NCI-H526 (cell line): ENCODE data around the gene CREM.
"Not testable (repeated sequence)": the region's sequence is repeated elsewhere in the genome, so short reads cannot be mapped to it uniquely, and the experiment has no call there.

Experiments
- DNase-seq, 2 experiments: peaks; one replicate each; lab custom pipeline; 2025; lab: John Stamatoyannopoulos, UW

Gene CREM

DNA sequence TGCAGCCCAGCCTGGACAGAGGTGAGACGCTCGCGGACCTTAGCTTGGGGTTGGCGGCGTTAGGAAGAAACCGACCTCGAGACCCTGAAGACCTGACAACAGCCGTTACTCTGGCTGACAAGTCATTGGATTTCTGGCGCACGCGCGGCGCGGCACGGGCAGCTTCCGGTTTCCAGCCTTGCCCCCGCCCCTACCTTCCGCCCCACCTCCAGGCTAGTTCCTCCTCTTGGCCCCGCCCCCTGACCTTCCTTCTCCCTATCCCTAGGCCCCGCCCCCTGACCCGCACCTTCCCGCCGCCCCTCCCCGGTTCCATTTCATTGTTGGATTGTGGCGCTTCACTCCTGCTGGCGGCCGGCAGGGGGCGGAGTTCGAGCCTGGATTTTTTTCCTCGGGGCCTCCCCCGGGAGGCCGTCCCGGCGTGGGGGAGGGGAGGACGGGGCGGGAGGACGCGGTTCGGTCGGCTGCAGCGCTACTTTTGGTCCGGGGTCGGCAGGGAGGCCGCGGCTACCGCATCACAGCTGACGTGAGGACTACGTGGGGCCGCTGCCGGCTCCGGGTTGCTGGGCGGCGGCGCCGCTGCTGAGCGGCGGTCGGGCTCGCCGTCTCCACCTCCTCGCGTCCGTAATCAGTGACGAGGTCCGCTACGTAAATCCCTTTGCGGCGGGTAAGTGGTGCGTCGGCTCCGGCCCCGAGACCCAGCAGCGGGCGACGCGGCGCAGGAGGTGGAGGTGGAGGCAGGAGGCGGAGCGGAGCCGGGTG, at the start of gene CREM:
TSS of gene CREM (plus strand) at position 317 of the 759 bp plus-strand sequence. CDS start 10,990 bp downstream, outside the sequence.
- peak; percentile 67 to 98 for DNase-seq

DNA sequence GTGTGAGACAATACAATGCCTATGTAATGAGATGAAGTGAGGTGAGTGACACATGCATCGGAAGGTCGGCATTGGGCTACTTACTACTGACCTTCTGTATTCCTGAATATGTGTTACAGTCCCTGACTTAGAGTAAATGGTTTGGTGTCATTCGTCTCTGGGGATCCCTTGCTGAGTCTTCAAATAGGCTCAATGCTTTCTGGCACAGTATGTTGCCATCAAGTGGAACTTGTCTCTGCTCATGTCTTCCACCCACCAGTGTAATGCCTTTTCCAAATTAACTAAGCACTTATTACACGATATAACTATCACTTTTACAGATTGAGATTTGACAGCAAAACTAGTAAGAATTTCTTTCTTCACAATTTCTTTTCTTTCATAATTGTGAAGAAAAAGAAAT, 47.4 kb upstream of the CREM start:
- DNase-seq = no peak

DNA sequence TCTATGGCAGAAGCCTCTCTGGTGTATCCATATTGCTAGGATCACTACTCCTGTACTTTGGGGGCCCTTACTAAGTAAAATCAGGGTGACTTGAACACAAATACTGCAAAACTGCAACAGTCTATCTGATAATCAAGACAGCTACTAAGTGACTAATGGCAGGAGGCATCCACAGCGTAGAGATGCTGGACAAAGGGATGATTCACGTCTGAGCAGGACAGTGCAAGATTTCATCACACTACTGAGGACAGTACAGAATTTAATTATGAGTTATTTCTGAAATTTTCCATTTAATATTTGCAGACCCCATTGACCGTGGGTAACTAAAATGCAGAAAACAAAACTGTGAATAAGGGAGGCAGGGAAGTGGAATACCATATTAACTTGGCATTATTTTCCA, 46.9 kb upstream of the CREM start:
- no peak for DNase-seq

DNA sequence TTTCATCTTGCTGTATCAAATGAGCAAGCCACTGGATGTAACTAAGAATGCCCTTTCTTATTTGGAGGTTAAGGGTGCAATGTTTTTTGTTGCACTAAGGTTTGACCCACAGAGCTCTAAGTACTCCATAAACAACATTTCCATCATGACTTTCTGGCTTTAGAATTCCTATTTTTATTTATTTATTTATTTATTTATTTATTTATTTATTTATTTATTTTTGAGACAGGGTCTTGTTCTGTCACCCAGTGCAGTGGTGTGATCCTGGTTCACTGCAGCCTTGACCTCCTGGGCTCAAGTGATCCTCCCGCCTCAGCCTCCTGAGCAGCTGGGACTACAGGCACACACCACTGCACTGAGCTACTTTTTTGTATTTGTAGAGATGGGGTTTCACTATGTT, 46.4 kb upstream of the CREM start:
- DNase-seq = not testable (repeated sequence)

DNA sequence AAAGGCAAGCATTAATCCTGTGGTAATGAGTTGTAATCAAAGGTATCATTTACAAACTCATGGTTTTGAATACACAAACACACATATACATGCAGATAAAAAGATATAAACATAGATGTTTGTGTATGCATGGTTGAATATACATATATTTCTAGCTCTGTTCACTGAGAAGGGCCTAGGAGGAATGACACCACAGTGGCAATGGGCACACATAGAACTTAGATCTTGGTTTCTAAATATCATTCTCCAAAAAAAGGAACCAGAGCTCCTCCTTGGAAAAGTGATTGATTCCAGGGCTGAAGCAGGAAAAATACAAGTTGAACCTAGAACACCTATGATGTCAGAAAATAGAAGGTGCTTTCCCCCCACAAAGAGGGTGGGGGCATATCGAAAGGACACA, 43.4 kb upstream of the CREM start:
- no peak for DNase-seq

DNA sequence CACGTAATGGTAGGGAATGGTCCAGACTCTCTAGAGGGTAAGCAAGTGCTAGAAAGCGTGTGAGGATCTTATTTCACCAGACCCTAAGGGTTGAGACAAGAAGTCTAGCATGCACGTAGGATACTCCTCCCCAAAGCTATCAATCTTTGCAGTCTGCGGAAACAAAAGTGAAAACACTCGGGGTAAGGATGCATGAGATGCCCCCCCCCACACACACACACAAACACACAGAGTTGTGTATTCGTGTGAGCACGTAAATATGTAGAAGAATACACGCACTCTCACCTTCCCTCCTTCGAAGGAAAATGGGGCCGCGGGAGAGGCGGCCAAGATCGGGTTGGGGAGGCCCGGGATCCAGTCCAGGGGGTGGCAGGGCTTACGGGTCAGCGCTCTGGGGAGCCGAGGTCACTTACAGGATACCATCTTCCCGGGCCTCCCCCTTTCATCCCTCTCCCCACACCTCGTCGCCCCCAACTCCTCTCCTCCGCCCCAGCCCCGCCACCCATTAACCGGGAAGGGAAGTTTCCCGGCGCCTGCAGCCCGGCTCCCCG, 37.0 kb upstream of the CREM start:
- peak; percentile 23 to 39 for DNase-seq

DNA sequence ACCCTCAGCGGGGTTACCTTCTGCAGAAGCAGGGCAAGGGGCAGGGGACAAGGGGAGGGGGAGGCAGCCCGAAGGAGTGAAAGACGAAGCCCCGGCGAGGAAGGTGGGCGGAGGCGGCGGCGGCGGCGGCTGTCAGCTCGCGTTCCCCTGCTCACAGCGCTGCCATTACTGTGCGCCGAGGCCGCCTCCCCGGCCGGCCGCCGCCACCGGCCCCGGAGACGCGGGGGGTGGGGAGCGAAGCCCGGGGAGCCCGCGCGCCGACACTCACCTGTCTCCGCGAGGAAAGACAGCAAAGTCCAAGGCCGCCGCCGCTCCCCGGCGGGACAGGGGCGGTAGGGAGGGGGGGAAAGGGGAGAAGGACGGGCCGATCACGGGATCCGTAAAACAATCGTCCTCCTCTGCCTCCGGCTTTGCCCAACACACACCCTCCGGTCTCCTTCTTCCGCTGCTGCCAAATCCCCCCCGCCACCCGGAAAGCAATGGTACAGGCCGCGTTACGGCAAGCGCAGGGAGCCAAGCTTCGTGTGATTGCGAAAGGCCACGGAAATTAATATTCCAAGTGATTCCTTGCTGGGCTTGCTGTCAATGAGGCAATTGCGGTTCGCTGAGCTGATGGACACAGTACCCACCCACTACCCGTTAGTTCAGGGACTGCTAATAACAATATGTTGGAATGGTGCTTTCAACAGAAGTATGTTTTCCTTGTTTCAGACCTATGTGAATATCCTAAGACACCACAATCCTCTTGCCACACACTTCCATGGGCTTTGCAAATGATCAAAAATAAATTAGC, 36.3 kb upstream of the CREM start, which contains the start of gene CUL2:
TSS of gene CUL2 (minus strand) at position 180 of the 793 bp plus-strand sequence. CDS start 19,024 bp downstream, outside the sequence.
- peak; percentile 75 to 88 for DNase-seq

DNA sequence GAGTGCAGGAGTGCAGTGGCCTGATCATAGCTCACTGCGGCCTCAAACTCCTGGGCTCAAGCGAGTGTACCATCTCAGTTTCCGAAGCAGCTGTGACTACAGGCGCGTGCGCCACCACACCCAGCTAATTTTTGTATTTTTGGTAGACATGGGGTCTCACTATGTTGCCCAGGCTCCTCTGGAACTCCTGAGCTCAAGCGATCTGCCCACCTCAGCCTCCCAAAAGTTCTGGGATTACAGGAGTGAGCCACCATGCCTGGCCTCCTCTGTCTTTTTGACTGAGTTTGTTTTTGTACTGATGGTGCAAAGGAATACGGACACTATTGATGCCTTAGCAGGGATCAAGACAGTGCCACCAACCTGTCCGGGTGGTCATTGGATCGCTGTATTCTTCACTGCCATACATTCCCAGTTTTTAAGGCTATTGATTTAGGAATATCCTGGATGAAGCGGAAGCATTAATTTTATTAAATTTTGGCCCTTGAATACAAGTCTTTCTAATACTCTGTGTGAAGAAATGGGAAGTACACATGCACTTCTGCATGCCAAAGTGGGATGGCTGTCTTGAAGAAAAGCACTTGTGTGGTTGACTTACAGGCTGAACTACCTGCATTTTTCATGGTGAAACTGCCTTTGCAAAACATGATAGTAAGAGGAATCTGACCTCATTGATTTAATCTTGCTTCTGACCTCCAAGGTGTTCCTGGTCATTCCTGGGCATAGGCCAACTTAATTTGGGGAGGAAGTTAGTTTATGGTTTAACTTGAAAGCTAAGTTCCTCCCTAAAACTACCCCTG, 34.5 kb upstream of the CREM start:
- no peak for DNase-seq

DNA sequence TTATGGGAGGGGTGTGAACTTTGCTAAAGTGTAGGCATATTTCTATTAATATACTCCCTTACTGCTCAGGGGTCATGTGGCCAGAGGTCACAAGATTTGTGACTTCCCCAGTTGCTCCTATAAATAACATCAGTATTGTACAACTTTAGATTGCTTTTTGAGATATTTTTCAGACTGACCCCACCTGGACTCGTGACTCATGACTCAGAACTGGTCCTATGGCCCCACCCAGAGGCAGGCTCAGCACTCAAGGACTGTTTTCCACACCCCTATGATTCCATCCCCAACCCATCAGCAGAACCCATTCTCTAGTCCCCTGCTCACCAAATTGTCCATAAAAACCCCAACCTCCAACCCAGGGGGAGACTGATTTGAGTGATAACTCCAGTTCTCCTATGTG, 33.8 kb upstream of the CREM start:
- no peak for DNase-seq

DNA sequence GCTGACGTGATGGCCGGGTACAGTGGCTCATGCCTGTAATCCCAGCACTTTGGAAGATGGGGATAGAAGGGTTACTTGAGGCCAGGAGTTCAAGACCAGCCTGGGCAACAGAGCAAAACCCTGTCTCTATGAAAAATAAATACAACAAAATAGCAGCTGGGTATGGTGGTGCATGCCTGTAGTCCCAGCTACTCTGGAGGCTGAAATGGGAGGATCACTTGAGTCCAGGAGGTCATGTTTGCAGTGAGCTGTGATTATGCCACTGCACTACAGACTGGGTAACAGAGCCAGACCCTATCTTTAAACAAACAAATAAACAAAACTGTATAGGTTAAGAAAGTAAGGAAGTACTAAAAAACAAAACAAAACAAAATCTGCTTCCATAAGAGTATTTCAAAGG, 30.3 kb upstream of the CREM start:
- no peak for DNase-seq

DNA sequence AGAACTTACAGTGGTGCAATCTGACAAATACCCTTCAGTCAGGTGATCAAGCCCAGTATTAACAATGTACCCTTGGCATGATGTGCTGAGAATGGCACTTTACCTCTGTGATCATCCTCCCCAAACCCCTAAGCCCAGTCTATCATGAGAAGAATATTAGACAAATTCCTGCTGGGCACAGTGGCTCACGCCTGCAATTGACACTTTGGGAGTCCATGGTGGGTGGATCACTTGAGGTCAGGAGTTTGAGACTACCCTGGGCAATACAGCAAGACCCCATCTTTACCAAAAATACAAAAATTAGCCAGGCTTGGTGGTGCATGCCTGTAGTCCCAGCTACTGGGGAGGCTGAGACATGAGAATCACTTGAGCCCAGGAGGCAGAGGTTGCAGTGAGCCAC, 29.1 kb upstream of the CREM start:
- DNase-seq = no peak

DNA sequence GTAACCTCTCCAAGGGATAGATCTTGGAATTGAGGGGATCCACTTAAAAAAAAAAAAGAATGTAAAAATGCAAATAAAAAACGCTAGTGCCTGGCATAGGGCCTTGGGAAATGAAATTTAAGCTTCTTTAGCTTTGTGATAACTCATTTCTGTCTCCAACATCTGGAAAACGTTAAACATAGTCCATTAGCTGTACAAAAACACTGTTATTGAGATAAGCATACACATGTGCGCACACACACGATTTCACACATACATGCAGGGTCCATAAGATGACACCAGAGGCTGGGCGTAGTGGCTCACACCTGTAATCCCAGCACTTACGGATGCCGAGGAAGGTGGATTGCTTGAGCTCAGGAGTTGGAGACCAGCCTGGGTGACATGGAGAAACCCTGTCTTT, 22.8 kb upstream of the CREM start:
- DNase-seq = no peak

DNA sequence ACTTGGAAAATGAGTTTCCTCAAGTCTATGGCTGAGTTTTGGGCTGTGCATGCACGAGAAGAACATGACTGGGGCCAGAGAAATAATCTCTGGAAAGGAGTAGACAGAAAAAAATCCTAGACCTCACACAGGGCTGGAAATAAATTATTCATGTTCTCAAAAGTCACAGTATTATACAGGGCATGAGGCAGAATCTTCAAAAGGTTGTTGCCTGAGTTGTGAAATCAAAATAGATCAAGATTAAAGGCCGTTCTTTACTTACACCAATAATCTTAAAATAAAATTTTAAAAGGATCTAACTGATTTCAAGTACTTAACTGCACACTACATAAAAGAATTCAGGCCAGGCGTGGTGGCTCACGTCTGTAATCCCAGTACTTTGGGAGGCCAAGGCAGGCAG, 14.1 kb upstream of the CREM start:
- no peak for DNase-seq

DNA sequence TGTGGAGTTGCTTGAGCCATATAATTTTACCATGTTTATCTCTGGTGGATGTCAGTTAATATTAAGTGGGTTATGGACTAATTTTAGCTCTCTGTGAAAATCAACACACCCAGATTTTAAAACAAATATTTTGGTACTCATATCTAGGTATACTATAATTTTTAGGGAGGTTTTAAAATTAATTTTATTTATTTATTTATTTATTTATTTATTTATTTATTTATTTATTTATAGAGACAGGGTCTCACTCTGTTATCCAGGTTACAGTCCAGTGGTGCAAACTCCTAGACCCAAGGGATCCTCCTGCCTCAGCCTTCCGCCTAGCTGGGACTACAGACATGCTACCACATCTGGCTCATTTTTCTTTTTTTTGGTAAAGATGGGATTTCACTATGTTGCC, 7.3 kb upstream of the CREM start:
- DNase-seq = no peak

DNA sequence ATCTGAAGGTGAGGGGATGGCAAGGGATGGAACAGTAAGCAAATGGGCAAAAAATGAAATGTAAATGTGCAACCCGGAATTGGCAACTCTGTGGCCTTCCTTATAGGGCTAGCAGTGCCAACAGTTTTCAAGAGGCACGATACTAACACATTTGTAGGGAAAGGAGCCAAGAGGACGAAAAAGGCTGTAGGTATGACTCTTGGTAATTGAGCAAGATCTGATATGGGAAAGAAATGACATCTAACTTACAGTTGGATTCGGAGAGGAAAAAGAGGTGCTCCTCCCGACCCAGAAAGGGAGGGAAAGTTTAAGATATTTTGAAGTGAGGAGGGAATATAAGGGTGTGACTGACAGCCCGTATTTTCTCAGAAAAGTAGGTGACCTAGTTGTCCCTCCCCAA, 2.1 kb upstream of the CREM start:
- no peak for DNase-seq

DNA sequence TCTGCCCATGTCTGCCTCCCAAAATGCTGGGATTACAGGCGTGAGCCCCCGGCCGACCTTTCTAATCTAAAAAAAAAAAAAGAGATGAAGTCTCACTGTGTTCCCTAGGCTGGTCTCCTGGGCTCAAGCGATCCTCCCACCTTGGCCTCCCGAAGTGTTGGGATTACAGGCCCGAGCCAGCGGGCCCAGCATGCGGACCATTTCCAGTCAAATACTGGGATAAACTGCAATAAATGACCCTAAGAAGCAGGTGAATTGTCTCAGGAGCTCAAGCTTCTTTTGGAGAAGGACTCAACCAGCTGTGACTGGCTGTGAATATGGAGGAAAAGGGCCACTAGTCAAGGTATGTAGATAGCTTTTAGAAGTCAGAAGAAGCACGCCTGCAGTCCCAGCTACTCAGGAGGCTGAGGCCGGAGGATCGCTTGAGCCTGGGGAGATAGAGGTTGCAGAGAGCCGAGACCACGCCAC, 550 bp upstream of the CREM start:
- DNase-seq = no peak

DNA sequence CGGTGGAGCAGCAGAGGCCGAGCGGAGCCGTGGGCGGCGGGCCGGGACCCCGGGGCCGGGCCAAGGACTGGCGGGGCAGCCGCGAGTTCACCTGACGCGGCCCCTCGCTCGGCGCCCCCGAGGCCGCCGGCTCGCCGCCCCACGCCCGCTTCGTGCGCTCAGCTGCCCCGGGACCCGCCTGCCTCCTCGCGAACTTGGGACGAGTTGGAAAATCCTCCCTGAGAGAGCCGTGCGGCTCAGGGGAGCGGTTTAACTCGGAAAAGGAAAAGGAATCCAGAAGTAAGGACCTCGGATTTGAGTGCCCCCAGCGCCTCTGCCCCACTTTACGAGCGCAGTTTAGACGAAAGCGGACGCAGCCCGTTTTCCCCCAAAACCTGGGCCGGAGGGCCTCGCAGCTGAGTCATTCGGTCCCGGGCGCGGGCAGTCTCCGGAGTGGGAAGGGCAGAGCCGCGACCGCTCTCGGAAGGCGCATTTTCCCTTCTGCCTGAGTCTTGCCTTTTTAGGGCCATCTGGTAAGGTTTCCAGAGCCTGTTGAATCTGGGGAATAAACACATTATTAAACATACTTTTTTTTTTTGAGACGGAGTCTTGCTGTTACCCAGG, 744 bp downstream of the CREM start:
- peak in 1 of 2 experiments; percentile 70 for DNase-seq

DNA sequence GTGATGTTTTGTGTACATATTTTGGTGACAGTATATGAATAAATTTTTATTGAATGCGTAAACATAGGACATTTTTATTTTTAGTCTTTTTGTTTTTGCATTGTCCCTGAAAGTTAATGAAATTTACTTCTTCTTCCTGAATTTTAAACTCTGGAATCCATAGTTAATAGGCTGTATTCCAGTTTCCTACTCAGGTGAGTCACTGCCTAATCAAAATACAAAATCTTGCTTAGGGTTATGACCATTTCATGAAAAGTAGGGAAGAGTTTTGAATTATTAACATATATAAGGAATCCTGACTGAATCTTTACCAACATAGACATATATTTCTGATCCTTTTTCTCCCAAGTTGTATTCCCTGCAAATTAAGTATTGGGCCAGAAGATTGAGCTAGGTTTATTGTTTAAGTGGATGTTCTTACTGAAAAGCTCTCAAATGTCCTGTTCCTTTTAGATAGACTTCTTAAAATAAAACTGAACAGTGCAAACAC, 2.6 kb downstream of the CREM start:
- DNase-seq = no peak

DNA sequence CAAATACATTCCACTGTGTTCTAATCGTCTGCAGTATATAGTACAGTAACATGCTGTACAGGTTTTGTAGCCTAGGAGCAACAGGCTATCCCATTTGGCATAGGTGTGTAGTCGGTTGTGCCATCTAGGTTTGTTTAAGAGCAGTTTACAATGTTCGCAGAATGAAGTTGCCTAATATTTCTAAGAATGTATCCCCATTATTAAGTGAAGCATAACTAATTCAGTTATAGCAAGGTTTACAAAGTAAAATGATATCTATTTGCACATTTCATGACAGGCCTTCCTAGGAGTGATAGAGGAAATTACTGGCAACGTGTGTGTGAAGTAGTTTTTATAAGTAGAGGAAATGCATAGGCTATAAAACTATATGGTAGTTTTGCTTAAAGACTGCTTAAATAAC, 4.0 kb downstream of the CREM start:
- no peak for DNase-seq

DNA sequence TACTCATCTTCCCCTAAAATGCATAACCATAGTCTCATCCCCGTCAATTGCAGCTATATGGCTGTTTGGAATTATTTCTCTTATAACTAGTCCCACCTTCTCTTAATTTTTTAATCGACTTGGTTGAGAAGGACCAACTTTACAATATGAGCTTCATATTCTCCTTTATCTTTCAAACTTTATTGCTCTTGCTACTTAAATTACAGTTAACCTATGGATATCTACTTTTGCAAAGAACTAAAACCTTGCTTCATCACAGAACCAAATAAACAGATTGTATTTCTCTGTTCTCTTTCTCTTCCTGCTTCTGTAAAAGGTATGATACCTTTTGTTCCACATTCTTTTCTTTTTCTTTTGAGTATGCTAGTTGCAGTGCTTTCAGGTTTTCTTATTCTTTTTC, 6.1 kb downstream of the CREM start:
- DNase-seq = no peak

DNA sequence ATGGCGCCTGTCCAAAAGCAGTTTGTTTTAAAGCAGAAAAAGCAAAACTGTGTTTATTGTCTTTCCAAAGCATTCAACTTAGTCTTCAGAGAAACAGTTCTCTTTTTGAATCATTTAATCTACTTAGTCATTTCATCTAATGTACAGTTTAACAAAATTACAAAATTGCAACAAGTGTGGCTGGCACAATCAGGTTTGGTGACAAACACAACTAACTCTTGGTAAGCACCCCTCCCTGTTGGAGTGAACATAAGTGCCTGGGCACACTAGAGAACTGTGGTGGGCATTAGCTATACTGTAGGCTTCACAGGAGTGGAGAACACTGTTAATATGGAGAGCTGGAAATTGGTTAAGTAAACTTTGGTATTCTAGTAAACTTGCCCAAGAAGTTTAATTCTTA, 6.9 kb downstream of the CREM start:
- no peak for DNase-seq

DNA sequence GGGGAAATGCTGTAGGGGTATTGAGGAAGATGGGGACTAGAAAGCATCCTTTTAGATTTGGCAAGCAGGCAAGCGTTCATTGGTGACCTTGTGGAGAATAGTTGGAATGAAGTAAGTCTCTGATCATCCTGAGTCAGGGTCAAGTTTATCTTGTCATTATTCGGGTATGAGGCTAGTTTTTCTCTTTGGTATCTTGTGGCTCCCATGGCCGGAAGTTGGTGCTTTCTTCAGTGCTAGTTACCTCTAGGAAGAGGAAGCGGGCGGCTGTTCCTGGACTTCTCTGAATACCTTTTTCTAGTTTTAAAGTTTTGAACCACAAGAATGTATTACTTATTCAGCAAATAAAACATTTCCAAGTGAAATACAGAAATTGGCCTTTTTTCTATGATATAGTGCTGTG, 9.2 kb downstream of the CREM start:
- DNase-seq = no peak
